ENCODE results near the gene NINJ2. TPM values are rescaled to one million over a fixed set of nuclear protein-coding genes. Genes with fewer than 3 reads are reported as not detected.

Gene NINJ2
- total and polyA plus RNA-seq, 8 donors: 0.32 to 1.8 (median 0.68) TPM

DNA sequence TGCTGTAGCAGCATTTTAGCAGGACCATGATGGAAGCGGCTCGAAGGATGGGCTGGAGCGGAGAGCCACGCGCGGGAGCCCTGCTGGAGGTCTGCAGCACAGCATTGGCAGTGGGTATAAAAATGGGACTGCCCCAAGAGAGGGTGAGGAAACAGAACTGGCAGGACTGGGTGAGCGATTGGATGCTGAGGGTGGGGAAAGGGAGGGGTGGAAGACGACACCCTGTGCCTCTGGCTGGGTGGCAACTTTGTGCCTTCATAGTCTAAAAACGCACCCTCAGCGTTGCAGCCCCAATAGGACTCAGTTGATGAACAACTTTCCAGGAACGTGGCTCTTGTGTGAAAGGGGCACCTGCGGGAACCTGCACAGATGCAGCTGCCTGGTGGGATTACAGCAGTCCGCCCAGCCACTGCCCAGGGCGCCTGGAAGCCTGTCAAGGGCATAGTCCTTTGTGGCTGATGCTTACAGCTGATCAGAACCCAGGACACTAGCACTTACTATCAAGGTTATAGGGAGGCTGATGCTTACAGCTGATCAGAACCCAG, 73.0 kb downstream of the NINJ2 start:
- FAIRE-seq (no peak), ATAC-seq (peak in 1 of 4 donors; percentile 8), DNase-seq (no peak)
- intact Hi-C loops (cut with DNase I): no loop called here
- Histone ChIP-seq H3K27ac (no peak overlapping the region), H3K4me3 (no peak overlapping the region), H3K27me3 (no peaks in the 10 kb centered on the region), H3K9me3 (no peaks in the 10 kb centered on the region), H3K36me3 (no peaks in the 10 kb centered on the region), H3K4me1 (peaks cover 15 to 20% (median 15%) of the 10 kb centered on the region in 3 donors)
- 60 to 66% methylated on average over 14 of the region's 14 CpGs for WGBS, 2 donors
- TF ChIP-seq, protein P1, sequence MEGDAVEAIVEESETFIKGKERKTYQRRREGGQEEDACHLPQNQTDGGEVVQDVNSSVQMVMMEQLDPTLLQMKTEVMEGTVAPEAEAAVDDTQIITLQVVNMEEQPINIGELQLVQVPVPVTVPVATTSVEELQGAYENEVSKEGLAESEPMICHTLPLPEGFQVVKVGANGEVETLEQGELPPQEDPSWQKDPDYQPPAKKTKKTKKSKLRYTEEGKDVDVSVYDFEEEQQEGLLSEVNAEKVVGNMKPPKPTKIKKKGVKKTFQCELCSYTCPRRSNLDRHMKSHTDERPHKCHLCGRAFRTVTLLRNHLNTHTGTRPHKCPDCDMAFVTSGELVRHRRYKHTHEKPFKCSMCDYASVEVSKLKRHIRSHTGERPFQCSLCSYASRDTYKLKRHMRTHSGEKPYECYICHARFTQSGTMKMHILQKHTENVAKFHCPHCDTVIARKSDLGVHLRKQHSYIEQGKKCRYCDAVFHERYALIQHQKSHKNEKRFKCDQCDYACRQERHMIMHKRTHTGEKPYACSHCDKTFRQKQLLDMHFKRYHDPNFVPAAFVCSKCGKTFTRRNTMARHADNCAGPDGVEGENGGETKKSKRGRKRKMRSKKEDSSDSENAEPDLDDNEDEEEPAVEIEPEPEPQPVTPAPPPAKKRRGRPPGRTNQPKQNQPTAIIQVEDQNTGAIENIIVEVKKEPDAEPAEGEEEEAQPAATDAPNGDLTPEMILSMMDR (IDR thresholded peaks at IDR 0.05): no peak

DNA sequence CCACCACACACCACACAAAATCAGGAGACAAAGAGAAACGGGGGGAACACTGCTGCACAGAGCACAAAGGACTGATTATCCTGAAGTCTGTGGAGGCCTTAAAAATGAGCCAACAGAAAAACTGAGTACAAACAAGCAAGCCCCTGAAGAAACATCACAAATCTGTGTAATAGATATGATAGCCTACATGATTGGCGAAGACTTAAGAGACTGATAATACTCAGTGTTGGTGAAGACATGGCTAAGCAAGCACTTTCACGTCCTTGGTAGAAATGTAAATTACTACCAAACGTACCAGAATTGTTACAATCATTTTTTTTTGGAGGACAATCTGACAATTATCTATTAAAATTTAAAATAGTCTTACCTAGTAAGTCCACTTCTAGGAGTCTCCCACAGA, 74.6 kb downstream of the NINJ2 start:
- H3K27me3 ChIP-seq: no peaks in the 10 kb centered on the region
- DNase-seq (no peak), FAIRE-seq (no peak), ATAC-seq (no peak)
- H3K36me3 ChIP-seq: no peaks in the 10 kb centered on the region
- TF ChIP-seq, protein P1 (IDR thresholded peaks at IDR 0.05): no peak
- intact Hi-C loops (cut with DNase I): no loop called here
- H3K4me1 ChIP-seq: peaks cover 15 to 20% (median 15%) of the 10 kb centered on the region in 3 donors
- no peak overlapping the region for H3K4me3 ChIP-seq
- 90 to 99% methylated on average over 4 of the region's 4 CpGs for WGBS, 2 donors
- H3K27ac ChIP-seq: no peak overlapping the region
- no peaks in the 10 kb centered on the region for H3K9me3 ChIP-seq

DNA sequence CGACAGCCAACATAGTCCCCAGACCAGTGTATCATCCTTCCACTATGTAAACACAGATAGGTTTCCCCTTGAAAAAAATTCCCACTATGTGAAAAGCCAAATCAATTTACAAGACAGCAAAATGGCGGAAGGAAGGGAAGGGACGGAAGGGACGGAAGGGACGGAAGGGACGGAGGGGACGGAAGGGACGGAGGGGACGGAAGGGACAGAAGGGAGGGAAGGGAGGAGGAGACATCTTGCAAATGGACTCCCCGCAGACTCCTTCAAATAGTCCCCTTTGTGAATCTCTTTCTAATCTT, 75.3 kb downstream of the NINJ2 start:
- H3K9me3 ChIP-seq: no peaks in the 10 kb centered on the region
- 88% methylated on average over 9 to 10 of the region's 10 CpGs for WGBS, 2 donors
- no peaks in the 10 kb centered on the region for H3K27me3 ChIP-seq
- H3K27ac ChIP-seq: no peak overlapping the region
- ATAC-seq: no peak
- intact Hi-C loops (cut with DNase I): no loop called here
- no peaks in the 10 kb centered on the region for H3K36me3 ChIP-seq
- DNase-seq: no peak
- H3K4me3 ChIP-seq: no peak overlapping the region
- no peak for FAIRE-seq
- peaks cover 15 to 20% (median 19%) of the 10 kb centered on the region in 3 donors for H3K4me1 ChIP-seq
- TF ChIP-seq, protein P1 (IDR thresholded peaks at IDR 0.05): no peak

DNA sequence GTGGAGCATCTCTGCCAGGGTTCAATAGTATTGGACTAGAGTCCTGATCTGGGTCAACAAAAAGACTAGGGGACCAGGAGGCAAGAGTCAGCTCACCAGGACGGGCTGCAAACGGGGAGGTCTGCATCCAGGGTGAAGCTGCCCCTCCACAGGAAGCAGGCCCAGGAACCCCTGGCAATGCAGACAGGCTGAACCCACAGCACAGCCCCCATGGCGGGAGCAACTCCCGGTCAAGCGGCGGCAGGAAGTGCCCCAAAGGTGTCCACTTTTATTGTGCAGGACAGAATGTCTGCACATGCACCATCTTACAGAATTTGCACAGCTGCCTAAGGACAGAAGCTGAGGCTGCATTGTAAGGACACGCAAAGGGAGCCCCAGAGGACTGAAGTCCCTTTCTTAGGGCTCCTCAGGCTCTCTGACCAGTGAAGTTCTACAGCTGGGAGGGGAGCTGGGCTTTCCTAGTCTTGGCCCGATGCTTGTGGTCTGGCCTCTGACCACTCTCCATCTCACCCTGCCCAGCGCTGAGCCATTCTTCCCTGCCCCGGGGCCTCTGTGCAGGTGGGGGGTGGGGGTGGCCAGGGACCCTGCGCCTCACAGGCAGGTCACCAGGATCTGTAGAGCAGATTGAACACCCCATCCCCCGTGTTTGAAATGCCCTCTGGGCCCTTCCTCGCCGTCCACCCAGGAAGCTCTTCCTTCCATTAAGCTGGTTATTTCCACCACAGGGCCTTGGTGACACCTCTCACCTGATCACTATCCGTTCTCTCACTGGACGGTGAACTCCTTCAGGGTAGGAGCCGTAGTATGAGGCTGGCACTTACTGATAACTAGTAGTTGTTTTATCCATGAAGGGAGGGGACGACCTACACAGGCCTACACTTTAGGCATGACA, 75.9 kb downstream of the NINJ2 start:
- Histone ChIP-seq H3K9me3 (no peaks in the 10 kb centered on the region), H3K27ac (no peak overlapping the region), H3K36me3 (no peaks in the 10 kb centered on the region), H3K27me3 (no peaks in the 10 kb centered on the region), H3K4me1 (peaks cover 13 to 19% (median 16%) of the 10 kb centered on the region in 3 donors), H3K4me3 (no peak overlapping the region)
- ATAC-seq (no peak), FAIRE-seq (no peak), DNase-seq (no peak)
- WGBS, 2 donors: 86 to 87% methylated on average over 18 of the region's 18 CpGs
- TF ChIP-seq, protein P1 (IDR thresholded peaks at IDR 0.05): no peak
- intact Hi-C loops (cut with DNase I): no loop called here
